HG03103 (cell line): ENCODE measurements around the gene SIL1.
"Not testable (repeated sequence)": the region's sequence is repeated elsewhere in the genome, so short reads cannot be mapped to it uniquely, and the experiment has no call there.

Experiments
- ATAC-seq: cut with Tn5 transposase; IDR thresholded peaks from one replicate; pipeline ENCODE4 v1.9.1; 2021; ENCODE audit warnings: low read depth; ENCODE audit not compliant: unreplicated experiment

SIL1 gene

DNA sequence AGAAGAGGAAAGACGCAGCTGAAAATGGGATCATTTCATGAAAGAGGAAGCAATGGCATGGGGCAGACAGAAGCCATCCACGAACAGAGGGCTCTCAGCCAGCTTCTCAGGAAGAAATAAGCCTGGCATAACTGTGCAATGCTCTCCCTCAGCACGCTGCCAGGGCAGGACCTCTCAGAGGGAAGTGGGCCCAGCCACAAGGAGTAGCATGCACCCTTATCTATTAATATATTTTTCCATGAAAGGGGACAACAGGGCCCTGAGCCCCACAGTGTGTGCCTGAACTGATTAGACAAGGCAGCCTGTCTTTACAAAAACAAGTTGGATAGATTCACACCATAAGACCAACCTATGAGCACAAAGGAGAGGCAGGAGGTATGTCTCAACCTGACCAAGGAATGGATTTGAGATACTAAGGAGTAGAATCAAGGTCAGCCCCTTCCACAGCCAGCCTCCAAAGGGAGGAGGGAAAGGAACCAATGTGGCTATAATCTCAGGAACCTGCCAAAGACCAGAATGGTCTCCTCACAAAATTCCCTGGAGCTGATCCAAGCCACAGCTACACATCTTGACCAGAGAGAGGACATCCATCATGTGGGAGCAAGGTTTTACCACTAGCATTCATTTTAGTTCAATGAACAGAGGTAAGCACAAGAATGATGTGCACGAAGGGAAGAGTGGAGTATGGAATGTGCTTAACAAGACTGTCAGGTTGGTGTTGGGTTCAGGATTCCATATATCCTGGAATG is 154.8 kb downstream of the SIL1 start:
- ATAC-seq = no peak

DNA sequence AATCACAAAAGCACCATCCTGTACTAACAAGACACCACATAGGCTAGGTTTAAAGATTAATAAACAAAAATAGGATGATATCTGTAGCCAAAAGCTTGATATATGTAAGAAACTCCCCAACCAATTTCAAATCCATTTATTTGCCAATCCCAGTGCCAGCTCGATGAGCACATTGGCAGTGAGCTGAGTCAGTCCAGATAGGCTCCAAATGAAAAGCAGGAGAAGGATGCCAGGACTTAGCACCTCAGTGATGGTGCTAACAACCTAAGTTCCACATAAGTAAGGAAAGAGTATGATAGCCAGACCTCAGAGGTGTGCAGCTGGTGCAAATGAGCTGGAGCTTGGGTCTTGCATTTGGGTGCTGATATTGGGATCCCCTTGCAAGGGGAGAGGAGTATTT is 158.1 kb downstream of the SIL1 start:
- ATAC-seq = no peak

DNA sequence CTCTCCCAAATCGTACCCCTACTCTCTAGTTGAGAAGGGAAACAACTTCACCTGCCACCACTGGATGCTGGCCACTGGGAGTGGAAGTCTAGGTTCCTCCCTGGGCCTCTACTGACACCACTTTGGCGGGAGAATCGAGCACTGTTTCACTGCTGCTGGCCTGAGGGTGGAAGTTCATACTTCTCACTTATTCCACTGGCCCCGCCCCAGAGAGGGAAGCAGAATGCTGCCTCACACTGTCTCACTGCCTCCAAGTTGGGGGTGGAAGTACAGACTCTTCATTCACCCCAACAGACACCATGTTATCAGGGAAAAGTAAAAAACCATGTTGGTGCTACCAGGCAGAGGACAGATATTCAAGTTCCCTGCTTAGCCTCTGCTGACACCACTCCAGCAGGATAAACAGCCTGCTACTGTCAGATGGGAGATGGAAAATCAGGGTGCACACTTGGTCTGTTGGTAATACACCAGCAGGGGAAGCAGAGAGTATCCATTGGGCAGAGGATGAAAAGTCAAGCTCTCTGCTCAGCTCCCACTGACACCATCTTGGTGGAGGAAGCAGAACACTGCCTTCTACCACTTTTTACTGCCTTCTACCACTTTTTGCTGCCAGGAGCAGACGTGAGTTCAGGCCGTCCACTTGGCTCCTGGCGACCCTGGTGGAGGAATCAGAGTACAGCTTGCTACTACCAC is 159.4 kb downstream of the SIL1 start:
- no peak for ATAC-seq

DNA sequence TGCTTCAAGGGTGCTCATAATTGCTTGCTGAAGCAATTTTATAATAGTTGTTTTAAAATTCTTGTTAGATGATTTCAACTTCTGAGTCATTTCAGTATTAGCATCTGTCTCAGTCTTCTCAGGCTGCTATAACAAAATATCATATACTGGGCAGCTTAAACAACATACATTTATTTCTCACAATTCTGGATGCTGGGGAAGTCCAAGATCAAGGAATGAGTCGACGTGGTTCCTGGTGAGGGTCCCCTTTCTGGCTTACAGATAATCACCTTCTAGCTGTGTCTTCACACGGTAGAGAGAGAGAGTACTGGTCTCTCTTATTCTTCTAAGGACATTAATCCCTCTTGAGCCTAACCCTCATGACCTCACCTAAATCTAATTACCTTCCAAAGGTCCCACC is 160.4 kb downstream of the SIL1 start:
- ATAC-seq = no peak

DNA sequence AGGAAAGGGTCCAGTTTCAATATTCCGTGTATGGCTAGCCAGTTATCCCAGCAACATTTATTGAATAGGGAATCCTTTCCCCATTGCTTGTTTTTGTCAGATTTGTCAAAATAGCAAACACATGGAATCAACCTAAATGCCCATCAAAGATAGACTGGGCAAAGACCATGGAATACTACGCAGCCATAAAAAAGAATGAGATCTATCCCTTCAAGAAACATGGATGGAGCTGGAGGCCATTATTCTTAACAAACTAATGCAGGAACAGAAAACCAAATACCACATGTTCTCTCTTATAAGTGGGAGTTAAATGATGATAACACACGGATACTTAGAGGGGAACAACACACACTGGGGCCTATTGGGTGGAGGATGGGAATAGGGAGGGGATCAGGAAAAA is 161.8 kb downstream of the SIL1 start:
- ATAC-seq = not testable (repeated sequence)

DNA sequence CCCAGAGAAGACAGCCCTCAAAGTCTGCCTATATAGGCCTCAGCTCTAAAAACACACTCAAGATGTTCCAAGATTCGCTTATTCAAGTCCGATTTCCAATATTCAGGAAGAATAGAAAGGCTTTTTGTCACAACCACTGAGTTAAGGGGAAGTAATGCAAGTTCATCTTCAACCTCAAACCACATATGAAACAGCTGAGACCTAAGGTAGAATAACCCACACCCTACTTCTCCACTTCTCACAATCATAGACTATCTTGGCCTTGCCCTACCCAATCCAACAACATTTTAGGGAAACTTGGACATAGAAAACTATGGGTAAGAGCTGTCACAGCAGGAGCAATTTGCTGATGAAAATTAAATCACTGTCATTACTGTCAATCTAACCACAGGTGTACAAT is 171.0 kb downstream of the SIL1 start:
- no peak for ATAC-seq

DNA sequence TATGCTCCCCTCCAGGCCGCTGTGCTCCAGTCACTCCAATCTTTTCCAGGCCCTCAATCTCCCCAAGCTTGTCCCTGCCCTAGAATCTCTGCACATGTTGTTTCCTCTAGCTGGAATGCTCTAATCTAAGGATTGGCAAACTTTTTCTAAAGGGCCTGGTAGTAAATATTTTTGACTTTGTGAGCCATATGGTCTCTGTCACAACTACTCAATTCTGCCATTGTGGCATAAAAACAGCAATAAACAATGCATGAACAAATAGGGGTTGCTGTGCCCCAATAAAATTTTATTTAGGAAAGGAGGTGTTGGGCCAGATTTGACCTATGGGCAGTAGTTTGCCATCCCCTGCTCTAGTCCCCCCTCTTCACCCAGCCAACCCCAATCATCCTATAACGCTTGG is 172.5 kb downstream of the SIL1 start:
- ATAC-seq = no peak

DNA sequence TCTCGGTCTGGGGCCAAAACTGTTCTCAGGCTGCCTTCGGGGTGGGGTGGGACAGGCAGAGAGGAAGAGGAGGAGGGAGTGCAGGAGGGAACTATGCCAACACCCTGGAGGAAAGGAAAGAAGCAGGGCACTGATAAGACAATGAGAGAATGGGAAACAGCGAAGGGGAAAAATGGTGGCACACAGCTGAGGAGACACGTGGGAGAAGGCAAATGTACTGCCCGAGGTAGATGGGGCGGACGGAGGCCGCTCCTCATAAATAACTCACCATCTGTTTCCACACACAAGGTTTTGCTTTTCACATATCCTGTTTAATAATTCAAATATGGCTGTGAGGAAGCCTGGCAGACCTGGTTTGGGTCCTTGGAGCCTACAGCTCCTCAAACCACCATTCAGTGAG is 174.9 kb downstream of the SIL1 start:
- ATAC-seq = no peak

DNA sequence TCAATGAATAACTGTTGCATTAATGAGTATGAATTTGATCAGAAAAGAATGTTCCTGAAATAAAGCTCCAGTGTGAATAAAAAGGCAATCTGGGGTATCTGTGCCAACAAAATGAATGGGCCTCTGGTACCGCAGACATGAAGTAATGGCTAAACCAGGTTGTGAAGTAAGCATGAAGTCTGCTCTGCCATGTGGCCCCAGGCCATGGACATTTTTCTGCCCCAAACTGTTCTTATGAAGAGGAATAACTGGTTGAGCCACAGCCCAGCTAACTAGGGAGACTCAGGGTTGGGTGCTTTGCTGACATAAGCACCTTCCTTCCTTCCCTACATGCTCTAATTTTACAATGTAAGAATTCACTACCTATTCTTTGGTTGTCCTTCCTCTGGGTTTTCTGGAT is 175.6 kb downstream of the SIL1 start:
- no peak for ATAC-seq

DNA sequence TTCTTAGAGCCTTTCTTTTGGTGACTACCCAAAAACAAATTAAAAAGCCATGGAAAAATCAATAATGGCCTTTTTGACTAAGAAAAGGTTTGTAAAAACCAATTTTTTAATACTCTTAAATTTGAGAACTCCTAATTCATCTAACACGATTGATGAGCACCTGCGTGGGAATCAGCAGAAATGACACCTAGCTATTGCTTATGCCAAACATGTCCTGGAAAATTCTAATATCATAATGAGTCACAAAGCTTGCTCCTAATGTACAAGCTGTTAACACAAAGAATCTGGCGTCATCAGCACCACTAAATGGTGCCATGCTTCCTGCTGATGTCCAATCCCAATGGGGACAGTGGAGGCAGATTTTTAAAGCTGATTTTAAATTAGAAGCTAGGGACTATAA is 176.8 kb downstream of the SIL1 start:
- ATAC-seq = no peak

DNA sequence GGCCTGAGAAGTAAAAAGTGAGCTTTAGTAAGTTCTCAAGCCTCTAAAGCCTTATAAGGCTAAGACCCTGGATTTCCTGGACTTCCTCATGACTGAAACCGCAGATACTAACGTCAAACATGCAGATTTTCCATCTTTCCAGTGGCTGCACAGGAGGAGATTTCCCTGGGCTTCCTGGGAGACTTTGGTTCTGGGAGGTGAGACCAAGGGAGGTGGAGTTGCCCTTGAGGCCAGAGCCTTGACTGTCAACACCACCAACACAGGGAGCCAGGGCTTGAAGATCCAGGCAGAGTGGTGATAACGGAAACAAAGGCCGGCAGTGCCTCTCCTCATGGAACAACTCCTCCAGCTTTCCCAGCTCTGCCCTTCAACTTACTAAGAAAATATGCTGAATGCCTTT is 178.3 kb downstream of the SIL1 start:
- ATAC-seq = no peak

DNA sequence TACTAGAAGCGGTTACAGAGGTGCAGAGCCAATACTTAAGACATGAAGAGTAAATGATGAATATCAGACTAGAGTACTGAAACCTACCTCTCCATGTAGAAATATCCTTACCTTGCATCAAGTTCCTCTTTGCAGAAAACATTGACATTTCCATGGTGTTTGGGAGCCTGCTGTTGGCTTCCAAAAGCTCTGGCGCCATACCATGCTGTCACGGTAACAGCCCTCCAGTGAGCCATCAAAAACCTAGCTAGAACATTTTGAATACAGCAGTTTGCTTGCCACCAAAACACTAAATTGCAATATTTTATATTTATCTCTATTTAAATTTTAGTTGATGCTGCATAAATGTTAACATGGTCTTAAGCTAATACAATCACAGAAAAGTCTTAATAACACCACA is 179.0 kb downstream of the SIL1 start:
- no peak for ATAC-seq

DNA sequence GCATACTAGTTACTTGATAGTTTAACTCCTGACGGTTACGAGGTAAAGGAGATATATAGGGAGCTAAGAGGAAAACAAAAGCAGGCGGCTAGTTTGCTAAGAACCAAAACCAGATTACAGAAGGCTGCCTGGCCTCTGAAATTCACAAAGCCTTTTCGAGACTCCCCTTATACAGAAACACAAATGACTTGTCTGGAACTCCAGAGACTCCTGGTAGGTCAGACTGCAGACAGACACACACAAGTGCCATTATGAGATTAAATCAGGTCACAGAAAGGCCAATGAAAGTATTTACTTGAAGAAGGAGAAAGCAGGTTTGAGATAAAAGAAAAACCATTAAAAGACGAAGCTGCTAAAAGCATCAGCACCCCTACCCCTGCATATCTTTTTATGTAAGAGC is 180.5 kb downstream of the SIL1 start:
- no peak for ATAC-seq

DNA sequence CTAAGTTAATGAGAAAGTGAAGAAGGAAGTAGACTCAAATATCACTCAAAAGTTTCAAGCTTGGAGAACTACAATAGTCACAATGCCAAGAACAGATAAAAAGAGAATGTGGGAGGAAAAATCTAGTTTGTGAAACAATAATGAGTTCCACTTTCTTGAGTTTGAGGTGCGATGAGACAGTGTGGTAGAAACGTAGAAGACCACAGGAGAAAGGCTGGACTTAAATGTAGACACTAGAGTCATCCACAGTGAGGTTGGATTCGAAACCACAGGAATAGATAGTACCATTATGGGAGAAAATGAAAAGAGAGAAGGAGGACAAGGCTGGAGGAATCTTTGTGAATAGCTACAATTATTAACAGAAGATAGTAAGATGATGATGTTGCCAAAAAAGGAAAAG is 182.0 kb downstream of the SIL1 start:
- no peak for ATAC-seq

DNA sequence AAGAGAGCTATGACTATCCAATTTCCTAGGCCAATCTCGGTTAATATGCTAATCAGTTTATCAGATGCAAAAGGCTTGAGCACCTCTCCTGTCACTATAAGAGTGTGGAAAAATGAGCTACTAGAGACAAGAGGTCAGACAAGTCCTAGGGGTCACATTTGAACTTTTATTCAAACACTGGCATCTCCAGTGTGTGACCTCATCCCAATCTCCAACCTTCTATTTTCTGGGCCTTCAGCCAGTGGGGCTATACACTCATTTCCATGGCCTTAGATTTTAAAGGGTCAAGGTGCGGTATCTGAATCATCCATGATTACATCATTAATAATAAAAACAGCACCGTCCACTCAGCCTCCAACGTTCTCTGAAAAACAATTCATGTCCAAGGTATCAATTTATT is 183.4 kb downstream of the SIL1 start:
- no peak for ATAC-seq

DNA sequence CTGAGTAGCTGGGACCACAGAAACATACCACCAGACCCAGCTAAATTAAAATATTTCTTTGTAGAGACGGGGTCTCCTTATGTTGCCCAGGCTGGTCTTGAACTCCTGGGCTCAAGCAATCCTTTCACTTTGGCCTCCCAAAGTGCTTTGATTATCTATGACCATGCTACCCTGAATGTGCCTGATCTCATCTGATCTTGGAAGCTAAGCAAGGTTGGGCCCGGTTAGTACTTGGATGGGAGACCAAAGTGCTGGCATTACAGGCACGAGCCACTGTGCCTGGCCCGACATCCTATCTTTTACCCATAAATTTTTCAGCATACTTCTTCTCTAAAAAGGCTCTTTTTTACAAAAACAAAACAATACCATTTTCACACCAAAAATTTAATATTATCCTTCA is 186.0 kb downstream of the SIL1 start:
- ATAC-seq = no peak

DNA sequence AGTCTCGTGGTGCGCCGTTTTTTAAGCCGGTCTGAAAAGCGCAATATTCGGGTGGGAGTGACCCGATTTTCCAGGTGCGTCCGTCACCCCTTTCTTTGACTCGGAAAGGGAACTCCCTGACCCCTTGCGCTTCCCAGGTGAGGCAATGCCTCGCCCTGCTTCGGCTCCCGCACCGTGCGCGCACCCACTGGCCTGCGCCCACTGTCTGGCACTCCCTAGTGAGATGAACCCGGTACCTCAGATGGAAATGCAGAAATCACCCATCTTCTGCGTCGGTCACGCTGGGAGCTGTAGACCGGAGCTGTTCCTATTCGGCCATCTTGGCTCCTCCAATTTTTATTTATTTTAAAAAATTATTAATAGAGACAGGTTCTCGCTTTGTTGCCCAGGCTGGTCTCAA is 187.0 kb downstream of the SIL1 start:
- ATAC-seq = not testable (repeated sequence)

DNA sequence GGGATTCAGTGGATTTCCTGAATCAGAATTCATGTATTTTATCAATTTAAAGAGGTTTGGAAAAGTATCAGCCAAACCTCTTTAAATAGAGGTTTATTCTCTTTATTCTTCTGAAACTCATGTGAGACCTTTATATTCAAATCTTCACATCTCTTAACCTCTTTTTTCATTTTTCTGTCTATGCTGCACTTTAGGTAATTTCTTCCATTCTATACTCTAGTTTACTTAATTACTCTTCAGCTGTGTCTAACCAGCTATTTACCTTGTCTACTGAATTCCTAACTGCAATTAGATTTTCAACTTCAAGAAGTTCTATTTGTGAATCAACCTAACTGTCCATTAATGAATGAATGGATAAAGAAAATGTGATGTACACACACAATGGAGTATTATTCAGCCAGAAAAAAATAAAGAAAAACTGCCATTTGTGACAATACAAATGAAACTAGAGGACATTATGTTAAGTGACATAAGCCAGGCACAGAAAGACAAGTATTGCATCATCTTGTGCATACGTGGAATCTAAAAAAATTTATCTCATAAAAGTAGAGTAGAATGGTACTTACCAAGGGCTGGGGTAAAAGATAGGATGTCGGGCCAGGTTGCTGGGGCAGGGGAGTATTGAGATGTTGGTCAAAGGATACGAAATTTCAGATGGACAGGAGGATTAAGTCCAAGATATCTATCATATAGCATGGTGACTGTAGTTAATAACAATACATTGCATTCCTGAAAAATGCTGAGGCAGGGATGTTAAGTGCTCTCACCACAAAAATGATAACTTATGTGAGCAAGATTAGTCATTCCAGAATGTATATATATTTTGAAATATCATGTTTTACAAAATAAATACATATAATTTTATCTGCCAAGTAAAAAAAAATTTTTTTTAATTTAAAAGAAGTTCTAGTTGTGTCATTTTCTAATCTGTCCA is 193.5 kb downstream of the SIL1 start:
- ATAC-seq = no peak

DNA sequence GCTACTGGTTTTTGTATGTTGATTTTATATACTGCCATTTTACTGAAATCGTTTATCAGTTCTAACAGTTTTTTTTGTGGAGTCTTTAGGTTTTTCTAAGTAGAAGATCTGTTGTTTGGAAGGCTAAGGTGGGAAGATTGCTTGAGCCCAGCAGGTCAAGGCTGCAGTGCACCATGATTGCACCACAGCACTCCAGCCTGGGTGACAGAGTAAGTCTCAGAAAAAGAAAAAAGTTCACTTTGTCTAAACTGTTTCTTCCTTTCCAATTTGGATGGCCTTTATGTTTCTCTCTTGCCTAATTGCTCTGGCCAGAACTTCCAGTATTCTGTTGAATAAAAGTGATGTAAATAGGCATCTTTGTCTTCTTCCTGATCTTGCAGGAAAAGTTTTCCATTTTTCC is 198.5 kb downstream of the SIL1 start:
- no peak for ATAC-seq

DNA sequence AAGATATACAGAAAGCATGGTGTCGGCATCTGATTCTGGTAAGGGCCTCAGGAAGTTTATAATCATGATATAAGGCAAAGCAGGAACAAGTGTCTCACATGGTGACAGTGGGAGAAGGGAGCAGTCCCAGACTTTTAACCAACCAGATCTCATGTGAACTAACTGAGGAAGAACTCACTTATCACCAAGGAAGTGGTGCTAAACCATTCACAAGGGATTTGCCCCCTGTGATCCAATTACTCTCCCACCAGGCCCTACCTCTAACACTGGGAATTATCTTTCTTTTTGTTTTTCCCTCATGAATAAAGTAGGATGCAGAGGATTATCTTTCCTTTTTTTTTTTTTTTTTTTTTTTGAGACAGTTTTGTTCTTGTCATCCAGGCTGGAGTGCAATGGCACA is 199.6 kb downstream of the SIL1 start:
- ATAC-seq = no peak

DNA sequence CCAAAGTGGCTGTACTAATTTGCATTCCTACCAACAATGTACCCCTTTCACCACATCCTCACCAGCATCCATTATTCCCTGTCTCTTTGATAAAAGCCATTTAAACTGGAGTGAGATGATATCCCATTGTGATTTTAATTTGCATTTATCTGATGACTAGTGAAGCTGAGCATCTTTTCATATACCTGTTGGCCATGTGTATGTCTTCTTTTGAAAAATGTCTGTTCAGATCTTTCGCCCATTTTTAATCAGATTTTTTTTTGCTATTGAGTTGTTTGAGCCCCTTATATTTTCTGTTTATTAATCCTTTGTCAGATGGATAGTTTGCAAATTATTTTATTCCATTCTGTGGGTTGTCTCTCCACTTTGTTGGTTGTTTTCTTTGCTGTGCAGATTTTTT is 202.0 kb downstream of the SIL1 start:
- no peak for ATAC-seq
